GM20000 (cell line): ENCODE measurements around the gene GIMD1.

Experiments
- DNase-seq: peaks from one replicate; pipeline ENCODE4 v3.0.0; 2012; ENCODE audit warnings: low spot score
- CTCF ChIP-seq: IDR thresholded peaks from 2 replicates; pipeline ENCODE4 v1.5.1; 2012; ENCODE audit warnings: mild to moderate bottlenecking, control low read depth; ENCODE audit errors: extremely low read depth, missing control alignments

The GIMD1 gene

GRCh38 chr4:106312997-106313522 lies 55.5 kb downstream of the GIMD1 start:
- no peak for TF ChIP-seq CTCF
- no peak for DNase-seq

- no peak for DNase-seq
- no peak for TF ChIP-seq CTCF
These were observed 56.2 kb downstream of the GIMD1 start for GRCh38 chr4:106312377-106312776.
